Activated naive CD4-positive, alpha-beta T cell treated with anti-CD3 and anti-CD28 coated beads for 36 hours (primary cell): ENCODE results near the gene PCNX1. TPM values are rescaled to one million over a fixed set of nuclear protein-coding genes. Genes with fewer than 3 reads are reported as not detected.
"Not testable (repeated sequence)": the region's sequence is repeated elsewhere in the genome, so short reads cannot be mapped to it uniquely, and the experiment has no call there.

Experiments
- CTCF ChIA-PET: fragments of 350-600 bp; sonication (Branson Sonifier 250); formaldehyde crosslinking; loops from one replicate; lab custom pipeline; 2021; ENCODE audit warnings: antibody characterized with exemption; lab: Charles Lee
- DNase-seq: peaks from one replicate; pipeline ENCODE4 v3.0.0-alpha.2; 2020
- H3K27ac Mint-ChIP-seq: one replicate; pipeline ENCODE4 v1.8.0; 2021; ENCODE audit warnings: mild to moderate bottlenecking, mixed read lengths
- H3K27me3 Mint-ChIP-seq: one replicate; pipeline ENCODE4 v1.8.0; 2021; ENCODE audit warnings: low read depth, mixed read lengths
- H3K36me3 Mint-ChIP-seq: one replicate; pipeline ENCODE4 v1.8.0; 2021; ENCODE audit warnings: low read depth, mixed read lengths
- H3K4me1 Mint-ChIP-seq: one replicate; pipeline ENCODE4 v1.8.0; 2021; ENCODE audit warnings: low read depth, mixed read lengths
- H3K4me3 Mint-ChIP-seq: one replicate; pipeline ENCODE4 v1.8.0; 2021; ENCODE audit warnings: mild to moderate bottlenecking, moderate library complexity, mixed read lengths
- H3K9me3 Mint-ChIP-seq: one replicate; pipeline ENCODE4 v1.8.0; 2021; ENCODE audit warnings: mixed read lengths
- intact Hi-C: fragments of 100-400 bp; cut with micrococcal nuclease; formaldehyde crosslinking; loops from one replicate; pipeline ENCODE4 v1.15.1; 2023
- total RNA-seq, 2 experiments: library from RNA; stranded (reverse); gene quantifications; one replicate each; pipeline ENCODE4 v1.2.3, GENCODE V29; 2021

The PCNX1 gene
- total RNA-seq, 2 experiments from 2014 or later, result 51.9 to 63.1 TPM

GRCh38 chr14:70919774-70920173, 12.5 kb downstream of the PCNX1 start:
- intact Hi-C loops, result loop anchor here (1.0 to 5.0 kb wide), 4 partner anchors 9 to 638 kb away; no protein-coding TSS in a partner anchor
- peak; percentile 48 for DNase-seq
- CTCF ChIA-PET, result interaction anchor here (1.0 kb wide), 2 partner anchors 8 to 15 kb away, joined by 3 read pairs; no protein-coding TSS in a partner anchor

GRCh38 chr14:70920608-70921007, 13.3 kb downstream of the PCNX1 start:
- CTCF ChIA-PET, result no interaction called here
- H3K36me3 Mint-ChIP-seq, result peaks cover 14% of the 10 kb centered on the region
- H3K4me1 Mint-ChIP-seq, result peaks cover 83% of the 10 kb centered on the region
- H3K27ac Mint-ChIP-seq, result peak overlapping the region; percentile 24
- intact Hi-C loops, result loop anchor here (1.0 to 5.0 kb wide), 3 partner anchors 14 to 637 kb away; no protein-coding TSS in a partner anchor
- no peak overlapping the region for H3K4me3 Mint-ChIP-seq
- no peaks in the 10 kb centered on the region for H3K27me3 Mint-ChIP-seq
- H3K9me3 Mint-ChIP-seq, result no peaks in the 10 kb centered on the region
- DNase-seq, result no peak

More at GRCh38 chr14:70919774-70920173, 12.5 kb downstream of the PCNX1 start:
- Mint-ChIP-seq H3K27me3 (no peaks in the 10 kb centered on the region), H3K4me1 (peaks cover 84% of the 10 kb centered on the region), H3K9me3 (no peaks in the 10 kb centered on the region), H3K27ac (peak overlapping the region; percentile 83), H3K4me3 (peak overlapping the region; percentile 30), H3K36me3 (peaks cover 14% of the 10 kb centered on the region)

GRCh38 chr14:70921669-70922068, 14.4 kb downstream of the PCNX1 start:
- CTCF ChIA-PET, result interaction anchor here (1.0 kb wide), 1 partner anchor 10 kb away, joined by 3 read pairs; no protein-coding TSS in a partner anchor
- Mint-ChIP-seq H3K36me3 (peaks cover 10% of the 10 kb centered on the region), H3K27me3 (no peaks in the 10 kb centered on the region), H3K4me1 (peaks cover 85% of the 10 kb centered on the region), H3K27ac (peak overlapping the region; percentile 53), H3K9me3 (no peaks in the 10 kb centered on the region), H3K4me3 (no peak overlapping the region)
- no peak for DNase-seq
- intact Hi-C loops, result loop anchor here (5.0 kb wide), 1 partner anchor 636 kb away; no protein-coding TSS in a partner anchor

GRCh38 chr14:70924521-70924920, 17.3 kb downstream of the PCNX1 start:
- no peak for DNase-seq
- no peak overlapping the region for H3K4me3 Mint-ChIP-seq
- H3K36me3 Mint-ChIP-seq, result peaks cover 1% of the 10 kb centered on the region
- H3K27me3 Mint-ChIP-seq, result no peaks in the 10 kb centered on the region
- H3K9me3 Mint-ChIP-seq, result no peaks in the 10 kb centered on the region
- CTCF ChIA-PET, result interaction anchor here (0.9 to 1.5 kb wide), 3 partner anchors 17 to 46 kb away, joined by 3 to 4 read pairs (median 4); partner anchors contain the start of gene PCNX1
- intact Hi-C loops, result loop anchor here (5.0 kb wide), 1 partner anchor 633 kb away; no protein-coding TSS in a partner anchor
- H3K4me1 Mint-ChIP-seq, result peaks cover 77% of the 10 kb centered on the region
- no peak overlapping the region for H3K27ac Mint-ChIP-seq

- intact Hi-C loops, result no loop called here
- no peak overlapping the region for H3K27ac Mint-ChIP-seq
- CTCF ChIA-PET, result interaction anchor here (0.8 to 1.5 kb wide), 2 partner anchors 19 to 22 kb away, joined by 3 to 4 read pairs; partner anchors contain the start of gene PCNX1
- no peaks in the 10 kb centered on the region for H3K27me3 Mint-ChIP-seq
- H3K4me3 Mint-ChIP-seq, result no peak overlapping the region
- peaks cover 71% of the 10 kb centered on the region for H3K4me1 Mint-ChIP-seq
- H3K9me3 Mint-ChIP-seq, result no peaks in the 10 kb centered on the region
- peaks cover 1% of the 10 kb centered on the region for H3K36me3 Mint-ChIP-seq
- DNase-seq, result peak; percentile 19
These were observed 19.1 kb downstream of the PCNX1 start for GRCh38 chr14:70926235-70926830.

- DNase-seq, result no peak
- H3K4me1 Mint-ChIP-seq, result peaks cover 69% of the 10 kb centered on the region
- no peak overlapping the region for H3K4me3 Mint-ChIP-seq
- H3K27ac Mint-ChIP-seq, result no peak overlapping the region
- no peaks in the 10 kb centered on the region for H3K9me3 Mint-ChIP-seq
- no peaks in the 10 kb centered on the region for H3K27me3 Mint-ChIP-seq
- intact Hi-C loops, result no loop called here
- CTCF ChIA-PET, result interaction anchor here (0.9 to 2.1 kb wide), 7 partner anchors 10 to 113 kb away, joined by 3 to 10 read pairs (median 3); partner anchors contain the start of gene PCNX1
- peaks cover 1% of the 10 kb centered on the region for H3K36me3 Mint-ChIP-seq
These were observed 23.7 kb downstream of the PCNX1 start for GRCh38 chr14:70931008-70931407.

GRCh38 chr14:70934084-70934483, 26.8 kb downstream of the PCNX1 start:
- H3K4me3 Mint-ChIP-seq, result no peak overlapping the region
- H3K27me3 Mint-ChIP-seq, result no peaks in the 10 kb centered on the region
- H3K9me3 Mint-ChIP-seq, result no peaks in the 10 kb centered on the region
- peak overlapping the region; percentile 84 for H3K27ac Mint-ChIP-seq
- no peak for DNase-seq
- intact Hi-C loops, result loop anchor here (1.0 to 2.0 kb wide), 6 partner anchors 8 to 65 kb away; no protein-coding TSS in a partner anchor
- CTCF ChIA-PET, result interaction anchor here (0.6 to 3.0 kb wide), 9 partner anchors 9 to 488 kb away, joined by 3 to 15 read pairs (median 5); partner anchors contain the start of gene PCNX1
- H3K4me1 Mint-ChIP-seq, result peaks cover 72% of the 10 kb centered on the region
- peaks cover 11% of the 10 kb centered on the region for H3K36me3 Mint-ChIP-seq

- peak; percentile 37 for DNase-seq
- H3K36me3 Mint-ChIP-seq, result peaks cover 15% of the 10 kb centered on the region
- intact Hi-C loops, result loop anchor here (1.0 to 2.0 kb wide), 6 partner anchors 8 to 64 kb away; no protein-coding TSS in a partner anchor
- CTCF ChIA-PET, result interaction anchor here (0.6 to 3.0 kb wide), 9 partner anchors 8 to 488 kb away, joined by 3 to 15 read pairs (median 5); partner anchors contain the start of gene PCNX1
- H3K9me3 Mint-ChIP-seq, result peaks cover 5% of the 10 kb centered on the region
- H3K4me3 Mint-ChIP-seq, result peak overlapping the region; percentile 56
- H3K27me3 Mint-ChIP-seq, result no peaks in the 10 kb centered on the region
- peak overlapping the region; percentile 84 for H3K27ac Mint-ChIP-seq
- peaks cover 72% of the 10 kb centered on the region for H3K4me1 Mint-ChIP-seq
These were observed 27.4 kb downstream of the PCNX1 start for GRCh38 chr14:70934502-70935134.

GRCh38 chr14:70935135-70935534, 27.9 kb downstream of the PCNX1 start:
- Mint-ChIP-seq H3K4me3 (peak overlapping the region; percentile 56), H3K9me3 (peaks cover 9% of the 10 kb centered on the region)
- CTCF ChIA-PET, result interaction anchor here (1.2 to 3.0 kb wide), 4 partner anchors 21 to 49 kb away, joined by 5 to 15 read pairs (median 7); partner anchors contain the start of gene PCNX1

GRCh38 chr14:70939693-70940092, 32.4 kb downstream of the PCNX1 start:
- DNase-seq, H3K4me3 Mint-ChIP-seq, intact Hi-C loops, H3K27me3 Mint-ChIP-seq: not testable (repeated sequence)
- peaks cover 56% of the 10 kb centered on the region for H3K36me3 Mint-ChIP-seq
- peaks cover 41% of the 10 kb centered on the region for H3K9me3 Mint-ChIP-seq
- peaks cover 84% of the 10 kb centered on the region for H3K4me1 Mint-ChIP-seq
- H3K27ac Mint-ChIP-seq, result peak overlapping the region; percentile 92
- CTCF ChIA-PET, result interaction anchor here (1.3 kb wide), 1 partner anchor 13 kb away, joined by 3 read pairs; no protein-coding TSS in a partner anchor

More at GRCh38 chr14:70935135-70935534, 27.9 kb downstream of the PCNX1 start:
- peaks cover 17% of the 10 kb centered on the region for H3K36me3 Mint-ChIP-seq
- H3K27ac Mint-ChIP-seq, result peak overlapping the region; percentile 84
- no peak for DNase-seq
- peaks cover 73% of the 10 kb centered on the region for H3K4me1 Mint-ChIP-seq
- H3K27me3 Mint-ChIP-seq, result no peaks in the 10 kb centered on the region
- intact Hi-C loops, result loop anchor here (2.0 kb wide), 1 partner anchor 64 kb away; no protein-coding TSS in a partner anchor

- H3K27me3 Mint-ChIP-seq, result not testable (repeated sequence)
- peak overlapping the region; percentile 47 for H3K4me3 Mint-ChIP-seq
- CTCF ChIA-PET, result interaction anchor here (0.7 to 1.5 kb wide), 4 partner anchors 8 to 34 kb away, joined by 3 to 5 read pairs (median 4); partner anchors contain the start of gene PCNX1
- H3K27ac Mint-ChIP-seq, result peak overlapping the region; percentile 91
- peaks cover 78% of the 10 kb centered on the region for H3K4me1 Mint-ChIP-seq
- H3K36me3 Mint-ChIP-seq, result peaks cover 64% of the 10 kb centered on the region
- H3K9me3 Mint-ChIP-seq, result peaks cover 49% of the 10 kb centered on the region
- intact Hi-C loops, result loop anchor here (1.0 kb wide), 2 partner anchors 7 to 34 kb away; partner anchors contain the start of gene PCNX1
- peak; percentile 90 for DNase-seq
These were observed 34.5 kb downstream of the PCNX1 start for GRCh38 chr14:70941637-70942341.
